ENCODE measurements around the gene QSER1.
"Not testable (repeated sequence)": the region's sequence is repeated elsewhere in the genome, so short reads cannot be mapped to it uniquely, and the experiment has no call there.

QSER1 gene

DNA sequence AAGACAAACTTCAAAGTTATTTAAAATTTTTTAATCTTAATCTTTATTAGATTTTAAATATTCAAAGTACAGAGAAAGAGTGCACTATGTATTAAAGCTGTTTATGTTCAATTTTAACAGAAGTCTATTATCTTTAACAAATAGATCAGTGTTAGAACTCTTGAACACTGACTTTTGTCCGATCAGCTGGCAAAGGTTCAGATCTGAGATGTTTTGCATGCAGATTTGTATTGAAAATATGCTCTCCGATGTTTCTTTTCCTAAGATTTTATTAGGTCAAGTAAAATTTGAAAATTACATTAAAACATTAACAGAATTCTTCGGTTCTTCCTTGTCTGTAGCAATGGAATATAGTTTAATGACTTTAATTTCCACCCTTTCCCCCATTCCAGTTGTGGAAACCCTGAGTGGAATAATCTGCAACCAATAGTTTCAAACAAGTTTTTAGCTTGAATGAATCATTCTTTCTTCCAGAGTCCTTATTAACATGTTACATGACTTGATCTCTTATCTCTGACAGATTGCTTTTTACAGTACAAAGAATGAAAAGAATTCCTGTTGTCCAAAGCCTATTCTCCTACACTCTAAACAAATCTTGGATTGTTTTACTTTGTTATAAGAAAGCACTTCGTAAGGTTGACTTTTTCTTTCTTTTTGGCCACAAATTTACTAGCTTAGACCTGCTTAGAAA lies 135.4 kb downstream of the QSER1 start:
- no peak overlapping the region for H3K4me3 ChIP-seq (ENCODE audit: low read length)
- no peak overlapping the region for H3K27ac ChIP-seq (ENCODE audit: low read length)
- H3K27me3 ChIP-seq (ENCODE audit: insufficient read depth, low read length), result no peaks in the 10 kb centered on the region
- no peak overlapping the region for H3K9ac ChIP-seq (ENCODE audit: low read depth, low read length)
- 0 out of 2 replicates have a peak, but pooled peaks cover 3% of the 10 kb centered on the region for H3K36me3 ChIP-seq (ENCODE audit: insufficient read depth, low read depth, low read length)
- no peaks in the 10 kb centered on the region for H3K4me1 ChIP-seq (ENCODE audit: insufficient read depth, low read length)
- no peaks in the 10 kb centered on the region for H3K9me3 ChIP-seq (ENCODE audit: insufficient read depth, low read depth, low read length)

DNA sequence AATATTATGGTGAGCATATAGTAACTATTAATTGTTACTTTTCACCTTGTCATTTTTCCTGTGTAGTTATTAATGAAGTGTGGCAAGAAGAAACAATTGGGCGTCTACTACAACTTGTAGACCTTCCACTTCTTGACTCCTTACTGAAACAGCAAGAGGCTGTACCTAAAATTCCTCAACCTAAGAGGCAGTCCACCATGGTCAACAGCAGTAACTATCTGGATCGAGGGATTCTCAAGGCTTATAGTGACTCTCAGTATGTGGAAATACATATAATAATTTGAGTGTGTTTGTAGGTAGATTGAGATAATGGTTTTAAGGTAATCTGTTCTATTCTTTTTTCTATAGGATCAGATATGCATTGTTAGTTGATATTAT lies 135.9 kb downstream of the QSER1 start:
- Histone ChIP-seq H3K9ac (ENCODE audit: low read depth, low read length) (no peak overlapping the region), H3K36me3 (ENCODE audit: insufficient read depth, low read depth, low read length) (0 out of 2 replicates have a peak, but pooled peaks cover 3% of the 10 kb centered on the region), H3K27me3 (ENCODE audit: insufficient read depth, low read length) (no peaks in the 10 kb centered on the region), H3K4me3 (ENCODE audit: low read length) (no peak overlapping the region), H3K4me1 (ENCODE audit: insufficient read depth, low read length) (no peaks in the 10 kb centered on the region), H3K27ac (ENCODE audit: low read length) (no peak overlapping the region), H3K9me3 (ENCODE audit: insufficient read depth, low read depth, low read length) (no peaks in the 10 kb centered on the region)

DNA sequence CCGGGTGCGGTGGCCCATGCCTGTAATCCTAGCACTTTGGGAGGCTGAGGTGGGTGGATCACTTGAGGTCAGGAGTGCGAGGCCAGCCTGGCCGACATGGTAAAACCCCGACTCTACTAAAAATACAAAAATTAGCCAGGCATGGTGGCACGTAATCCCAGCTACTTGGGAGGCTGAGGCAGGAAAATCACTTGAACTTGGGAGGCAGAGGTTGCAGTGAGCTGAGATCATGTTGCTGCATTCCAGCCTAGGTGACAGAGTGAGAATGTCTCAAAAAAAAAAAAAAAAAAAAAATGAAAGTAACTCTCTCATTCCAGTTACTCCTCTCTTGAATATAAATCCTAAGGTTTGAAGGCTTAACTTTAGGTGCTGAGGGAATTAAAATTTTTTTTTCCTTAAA lies 136.6 kb downstream of the QSER1 start:
- not testable (repeated sequence) for H3K27me3 ChIP-seq (ENCODE audit: insufficient read depth, low read length); H3K9ac ChIP-seq (ENCODE audit: low read depth, low read length); H3K4me3 ChIP-seq (ENCODE audit: low read length); H3K9me3 ChIP-seq (ENCODE audit: insufficient read depth, low read depth, low read length); H3K4me1 ChIP-seq (ENCODE audit: insufficient read depth, low read length); H3K36me3 ChIP-seq (ENCODE audit: insufficient read depth, low read depth, low read length); H3K27ac ChIP-seq (ENCODE audit: low read length)
